ENCODE results near the gene DNAH9. TPM values are rescaled to one million over a fixed set of nuclear protein-coding genes. Genes with fewer than 3 reads are reported as not detected.
A peak's percentile ranks its signal among the peaks of the same experiment; 100 is the strongest.

Gene DNAH9, protein sequence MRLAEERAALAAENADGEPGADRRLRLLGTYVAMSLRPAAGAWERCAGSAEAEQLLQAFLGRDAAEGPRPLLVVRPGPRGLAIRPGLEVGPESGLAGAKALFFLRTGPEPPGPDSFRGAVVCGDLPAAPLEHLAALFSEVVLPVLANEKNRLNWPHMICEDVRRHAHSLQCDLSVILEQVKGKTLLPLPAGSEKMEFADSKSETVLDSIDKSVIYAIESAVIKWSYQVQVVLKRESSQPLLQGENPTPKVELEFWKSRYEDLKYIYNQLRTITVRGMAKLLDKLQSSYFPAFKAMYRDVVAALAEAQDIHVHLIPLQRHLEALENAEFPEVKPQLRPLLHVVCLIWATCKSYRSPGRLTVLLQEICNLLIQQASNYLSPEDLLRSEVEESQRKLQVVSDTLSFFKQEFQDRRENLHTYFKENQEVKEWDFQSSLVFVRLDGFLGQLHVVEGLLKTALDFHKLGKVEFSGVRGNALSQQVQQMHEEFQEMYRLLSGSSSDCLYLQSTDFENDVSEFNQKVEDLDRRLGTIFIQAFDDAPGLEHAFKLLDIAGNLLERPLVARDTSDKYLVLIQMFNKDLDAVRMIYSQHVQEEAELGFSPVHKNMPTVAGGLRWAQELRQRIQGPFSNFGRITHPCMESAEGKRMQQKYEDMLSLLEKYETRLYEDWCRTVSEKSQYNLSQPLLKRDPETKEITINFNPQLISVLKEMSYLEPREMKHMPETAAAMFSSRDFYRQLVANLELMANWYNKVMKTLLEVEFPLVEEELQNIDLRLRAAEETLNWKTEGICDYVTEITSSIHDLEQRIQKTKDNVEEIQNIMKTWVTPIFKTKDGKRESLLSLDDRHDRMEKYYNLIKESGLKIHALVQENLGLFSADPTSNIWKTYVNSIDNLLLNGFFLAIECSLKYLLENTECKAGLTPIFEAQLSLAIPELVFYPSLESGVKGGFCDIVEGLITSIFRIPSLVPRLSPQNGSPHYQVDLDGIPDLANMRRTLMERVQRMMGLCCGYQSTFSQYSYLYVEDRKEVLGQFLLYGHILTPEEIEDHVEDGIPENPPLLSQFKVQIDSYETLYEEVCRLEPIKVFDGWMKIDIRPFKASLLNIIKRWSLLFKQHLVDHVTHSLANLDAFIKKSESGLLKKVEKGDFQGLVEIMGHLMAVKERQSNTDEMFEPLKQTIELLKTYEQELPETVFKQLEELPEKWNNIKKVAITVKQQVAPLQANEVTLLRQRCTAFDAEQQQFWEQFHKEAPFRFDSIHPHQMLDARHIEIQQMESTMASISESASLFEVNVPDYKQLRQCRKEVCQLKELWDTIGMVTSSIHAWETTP (N-terminal part only)
- polyA plus RNA-seq (ENCODE audit: insufficient read length in 3 of 3): 1 to 10 TPM; 4.5 to 7.3 (median 5.0) TPM
- long read RNA-seq, donor 1, partial matches to known transcripts: 0 of 1 reads
- long read RNA-seq, donor 1, other reads (novel, unspliced or antisense): 0 of 1 reads
- long read RNA-seq, donor 2, partial matches to known transcripts: 0 of 1 reads
- long read RNA-seq, donor 2, other reads (novel, unspliced or antisense): 0 of 1 reads
- long read RNA-seq, donor 3, partial matches to known transcripts: 0 of 3 reads
- long read RNA-seq, donor 3, other reads (novel, unspliced or antisense): 0 of 3 reads
- long read RNA-seq, donor 4: 0 reads
- long read RNA-seq, donor 5: 0 reads
- long read RNA-seq, donor 6: 0 reads
- long read RNA-seq, donor 7, partial matches to known transcripts: 0 of 2 reads
- long read RNA-seq, donor 7, other reads (novel, unspliced or antisense): 0 of 2 reads
- long read RNA-seq, donor 8: 0 reads
- long read RNA-seq, donor 9: 0 reads
- long read RNA-seq, donor 10: 0 reads
- long read RNA-seq, donor 11, partial matches to known transcripts: 0 of 1 reads
- long read RNA-seq, donor 11, other reads (novel, unspliced or antisense): 0 of 1 reads
- long read RNA-seq, donor 12, partial matches to known transcripts: 0 of 2 reads
- long read RNA-seq, donor 12, other reads (novel, unspliced or antisense): 0 of 2 reads
- long read RNA-seq, donor 13, partial matches to known transcripts: 0 of 2 reads
- long read RNA-seq, donor 13, other reads (novel, unspliced or antisense): 0 of 2 reads
- long read RNA-seq, donor 14: 0 reads
- long read RNA-seq, donor 15: 0 reads
- long read RNA-seq, donor 16, partial matches to known transcripts: 0 of 2 reads
- long read RNA-seq, donor 16, other reads (novel, unspliced or antisense): 0 of 2 reads

DNA sequence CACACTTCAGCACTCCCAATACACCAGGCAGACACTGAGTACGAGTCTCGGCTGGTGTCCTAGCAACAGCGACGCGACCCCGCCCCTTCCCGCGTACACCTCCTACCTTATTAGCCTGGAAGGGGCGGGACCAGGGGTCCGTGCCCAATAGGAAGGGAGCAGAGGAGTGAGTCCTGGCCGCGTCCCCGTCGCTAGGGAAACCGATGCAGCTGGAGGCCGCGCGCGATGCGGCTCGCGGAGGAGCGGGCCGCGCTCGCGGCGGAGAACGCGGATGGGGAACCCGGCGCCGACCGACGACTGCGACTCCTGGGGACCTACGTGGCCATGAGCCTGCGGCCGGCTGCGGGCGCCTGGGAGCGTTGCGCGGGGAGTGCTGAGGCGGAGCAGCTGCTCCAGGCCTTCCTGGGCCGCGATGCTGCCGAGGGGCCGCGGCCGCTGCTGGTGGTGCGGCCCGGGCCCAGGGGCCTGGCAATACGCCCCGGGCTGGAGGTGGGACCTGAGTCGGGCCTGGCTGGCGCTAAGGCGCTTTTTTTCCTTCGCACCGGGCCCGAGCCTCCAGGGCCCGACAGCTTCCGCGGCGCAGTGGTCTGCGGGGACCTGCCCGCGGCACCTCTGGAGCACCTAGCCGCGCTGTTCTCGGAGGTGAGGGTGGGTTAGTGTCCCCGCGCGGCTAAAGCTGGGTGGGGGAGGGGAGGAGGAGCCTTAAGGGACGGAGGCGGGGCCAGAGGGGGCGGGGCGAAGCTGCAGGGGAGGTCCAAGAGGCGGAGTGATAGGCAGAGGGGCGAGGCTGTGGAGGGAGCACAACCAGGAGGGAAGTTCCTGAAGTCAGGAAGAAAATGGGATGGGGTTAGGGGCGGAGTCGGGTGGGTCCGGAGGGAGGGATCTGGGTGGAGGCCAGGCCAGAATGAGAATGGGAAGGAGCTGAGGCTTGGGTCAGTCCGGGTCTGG lies at the start of gene DNAH9:
Gene DNAH9 (plus strand): TSS at position 197 of the 948 bp plus-strand sequence. CDS start 29 bp downstream, at position 226.
- peak; percentile 97 for DNase-seq

DNA sequence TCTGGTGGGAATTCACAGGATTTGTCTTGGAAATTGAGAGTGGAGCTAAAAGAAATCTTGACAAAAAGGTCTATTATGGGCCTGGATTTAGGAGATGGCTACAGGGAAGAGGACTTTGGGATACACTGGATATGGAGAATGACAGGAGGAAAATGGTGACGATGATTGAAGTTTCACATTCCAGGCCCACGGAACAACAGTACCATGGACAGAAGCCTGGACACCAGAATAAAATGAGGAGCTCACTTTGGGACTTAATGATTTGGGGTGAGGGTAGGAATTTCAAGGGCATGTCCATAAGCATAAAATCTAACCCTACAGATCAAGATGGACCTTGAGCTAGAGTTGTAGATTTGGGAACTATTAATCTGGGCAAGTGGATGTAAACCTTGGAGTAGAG lies 47.8 kb upstream of the DNAH9 start:
- DNase-seq: no peak

DNA sequence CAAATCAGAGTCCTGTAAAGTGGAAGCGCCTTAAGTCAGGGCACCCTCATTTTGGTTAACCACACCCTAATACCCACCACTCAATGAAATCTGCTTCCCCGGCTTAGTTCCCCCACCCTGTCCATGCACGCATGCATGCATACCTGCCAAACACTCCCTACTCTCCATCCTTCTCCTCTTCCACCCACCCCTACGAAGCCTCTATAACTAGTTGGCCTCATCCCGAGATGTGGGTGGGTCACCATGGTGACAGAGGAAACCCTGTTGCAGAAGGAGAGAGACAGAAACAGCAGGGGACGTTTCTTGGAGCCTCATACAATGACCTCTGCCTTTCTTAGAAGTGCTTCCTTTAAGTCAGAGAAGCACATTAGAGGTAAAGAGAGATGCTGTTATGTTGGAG lies 46.8 kb upstream of the DNAH9 start:
- no peak for DNase-seq

DNA sequence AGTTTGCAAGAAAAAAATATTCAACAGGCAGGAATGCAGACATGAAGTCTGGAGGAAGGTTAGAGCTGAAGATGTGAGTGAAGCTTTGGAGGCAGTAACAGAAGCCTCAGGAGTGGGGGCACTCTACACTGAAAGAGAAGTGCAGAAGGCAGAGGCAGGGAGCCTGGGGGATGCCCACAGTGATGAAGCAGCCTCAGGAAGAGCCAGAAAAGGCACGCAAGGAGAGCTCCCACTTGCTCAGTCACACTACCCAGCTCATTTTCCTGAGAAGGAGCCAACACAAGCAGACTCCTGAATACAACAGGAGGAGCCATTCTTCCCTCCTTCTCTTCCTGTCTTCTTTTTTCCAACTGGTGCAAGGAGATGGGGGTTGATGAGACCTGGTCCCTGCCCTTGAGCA lies 45.1 kb upstream of the DNAH9 start:
- no peak for DNase-seq

DNA sequence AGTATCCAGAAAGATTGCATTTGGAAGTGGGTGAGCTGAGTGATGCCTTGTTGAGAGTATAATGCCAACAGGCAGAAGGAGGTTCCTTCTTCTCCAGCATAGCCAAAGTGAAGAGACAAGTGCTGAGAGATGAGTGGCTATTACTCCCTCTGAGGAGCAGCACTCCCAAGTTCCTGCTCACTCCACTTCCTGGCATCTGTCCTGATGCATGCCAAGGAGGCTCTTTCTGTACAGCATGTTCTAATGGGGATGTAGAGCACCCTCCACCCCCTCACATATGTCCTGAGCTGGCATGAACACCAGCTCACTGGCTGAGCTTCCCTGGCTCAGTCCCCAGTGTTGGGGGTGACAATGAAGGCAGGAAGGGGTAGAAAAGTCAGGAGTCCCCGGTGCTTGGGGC lies 44.2 kb upstream of the DNAH9 start:
- no peak for DNase-seq

DNA sequence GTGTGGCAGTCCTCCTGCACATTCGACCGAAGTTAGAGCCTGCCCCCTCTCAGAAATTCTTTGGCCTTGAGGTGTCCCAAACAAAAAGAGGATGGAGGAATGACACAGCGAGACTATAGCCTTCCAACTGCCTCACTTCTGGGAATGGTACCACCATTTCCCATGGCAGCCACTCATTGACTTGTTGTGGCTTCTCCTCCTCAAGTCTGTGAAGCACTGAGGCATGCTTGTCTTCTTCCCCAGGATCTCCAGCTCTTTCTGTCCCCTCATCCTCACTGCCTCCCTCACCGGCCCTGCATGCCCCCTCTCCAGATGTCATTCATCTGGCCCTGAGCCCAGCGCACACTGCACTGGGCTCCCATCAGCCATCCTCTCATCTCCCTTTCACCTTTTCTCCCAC lies 43.7 kb upstream of the DNAH9 start:
- no peak for DNase-seq

DNA sequence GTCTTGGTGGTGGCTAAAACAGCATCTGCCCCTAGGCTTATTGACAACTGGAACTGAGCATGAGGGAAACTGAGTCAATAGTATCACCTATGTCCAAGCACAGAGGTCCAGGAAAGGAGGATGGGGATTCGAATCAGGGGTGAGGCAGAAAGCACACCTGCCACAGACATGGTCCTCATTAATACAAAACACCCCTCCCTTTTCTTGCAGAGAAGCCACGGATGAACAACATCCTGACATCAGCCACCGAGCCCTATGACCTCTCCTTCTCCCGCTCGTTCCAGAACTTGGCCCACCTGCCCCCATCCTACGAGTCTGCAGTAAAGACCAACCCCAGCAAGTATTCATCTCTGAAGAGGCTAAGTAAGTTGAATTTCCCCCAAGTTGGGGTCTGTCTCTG lies 42.7 kb upstream of the DNAH9 start:
- DNase-seq: no peak

DNA sequence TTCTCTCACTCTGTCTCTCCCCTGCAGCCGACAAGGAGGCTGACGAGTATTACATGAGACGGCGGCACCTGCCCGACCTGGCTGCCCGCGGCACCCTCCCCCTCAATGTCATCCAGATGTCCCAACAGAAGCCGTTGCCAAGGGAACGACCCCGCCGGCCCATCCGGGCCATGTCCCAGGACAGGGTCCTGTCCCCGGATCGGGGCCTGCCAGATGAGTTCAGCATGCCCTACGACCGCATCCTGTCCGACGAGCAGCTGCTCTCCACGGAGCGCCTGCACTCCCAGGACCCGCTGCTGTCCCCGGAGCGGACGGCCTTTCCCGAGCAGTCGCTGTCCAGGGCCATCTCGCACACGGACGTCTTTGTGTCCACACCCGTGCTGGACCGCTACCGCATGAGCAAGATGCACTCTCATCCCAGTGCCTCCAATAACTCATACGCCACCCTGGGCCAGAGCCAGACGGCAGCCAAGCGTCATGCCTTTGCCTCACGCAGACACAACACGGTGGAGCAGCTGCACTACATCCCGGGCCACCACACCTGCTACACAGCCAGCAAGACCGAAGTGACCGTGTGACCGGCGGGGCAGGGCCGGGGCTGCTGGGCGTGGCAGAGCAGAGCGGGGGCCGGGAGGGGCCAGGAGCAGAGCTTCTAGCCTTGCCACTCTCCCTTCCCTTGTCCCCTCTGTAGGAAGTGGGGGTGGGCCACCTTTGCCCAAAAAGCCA lies 40.4 kb upstream of the DNAH9 start:
- no peak for DNase-seq

DNA sequence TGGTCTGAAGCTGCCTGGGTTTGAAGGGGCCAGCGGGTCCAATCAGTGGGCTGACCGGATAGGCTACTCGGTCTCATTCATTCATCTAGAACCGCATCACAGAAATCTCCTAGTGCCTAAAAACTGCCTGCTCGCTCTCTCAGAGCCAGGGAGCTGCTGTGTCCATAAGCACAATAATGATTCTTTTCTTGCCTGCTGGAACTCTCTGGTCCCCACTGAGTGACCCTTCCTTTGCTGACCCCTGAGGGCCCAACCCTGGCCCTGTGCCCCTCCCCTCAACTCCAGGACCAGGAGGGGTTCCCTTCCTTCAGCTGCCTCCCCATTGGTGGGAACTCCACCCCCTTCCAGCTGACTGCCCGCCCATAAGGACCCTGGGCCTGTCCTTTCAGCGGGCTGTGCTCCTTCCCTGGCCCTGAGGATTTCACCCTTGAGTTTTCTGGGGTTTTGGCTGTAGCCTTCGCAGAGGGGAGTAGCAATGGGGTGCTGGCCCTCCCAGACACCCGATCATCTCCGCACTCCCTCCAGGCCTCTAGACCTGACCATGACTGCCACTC lies 39.5 kb upstream of the DNAH9 start:
- no peak for DNase-seq

DNA sequence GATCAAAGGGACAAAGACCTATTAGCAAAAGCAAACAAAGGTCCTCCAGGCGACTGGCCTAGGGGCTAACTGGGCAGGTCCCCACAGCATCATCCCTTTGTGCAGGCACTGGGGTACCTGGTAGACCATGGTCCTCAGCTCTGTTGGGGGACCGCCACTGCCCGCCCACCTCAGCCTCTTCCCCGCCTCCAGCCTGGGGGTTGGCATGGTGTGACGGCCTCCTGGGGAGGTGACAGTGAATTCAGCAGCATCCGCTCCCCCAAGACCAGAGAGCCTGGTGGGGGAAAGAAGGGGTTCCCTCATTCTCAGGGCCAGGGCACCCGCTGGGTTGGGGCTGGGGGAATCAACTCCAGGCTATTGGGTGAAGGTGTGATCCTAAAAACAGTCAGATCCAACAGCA lies 38.7 kb upstream of the DNAH9 start:
- DNase-seq: no peak

DNA sequence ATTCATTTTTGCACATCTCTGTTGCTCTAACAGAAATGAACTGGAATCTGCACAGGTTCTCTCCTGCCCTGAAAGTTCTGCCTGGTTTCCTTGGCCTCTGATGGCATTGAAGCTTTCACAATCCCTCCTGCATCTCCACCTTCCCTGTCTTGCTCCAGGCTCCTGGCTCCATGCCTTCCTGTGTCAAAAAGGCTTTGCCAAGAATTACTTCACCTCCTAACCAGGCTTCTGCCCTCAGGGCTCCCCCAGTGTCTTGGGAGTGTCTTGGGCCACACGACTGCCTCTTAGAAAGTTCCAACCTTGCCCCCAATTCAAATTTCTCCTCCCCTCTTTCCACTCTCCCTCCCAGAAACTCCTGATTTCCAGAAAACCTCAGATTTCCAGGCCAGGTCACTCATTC lies 37.0 kb upstream of the DNAH9 start:
- DNase-seq: no peak

DNA sequence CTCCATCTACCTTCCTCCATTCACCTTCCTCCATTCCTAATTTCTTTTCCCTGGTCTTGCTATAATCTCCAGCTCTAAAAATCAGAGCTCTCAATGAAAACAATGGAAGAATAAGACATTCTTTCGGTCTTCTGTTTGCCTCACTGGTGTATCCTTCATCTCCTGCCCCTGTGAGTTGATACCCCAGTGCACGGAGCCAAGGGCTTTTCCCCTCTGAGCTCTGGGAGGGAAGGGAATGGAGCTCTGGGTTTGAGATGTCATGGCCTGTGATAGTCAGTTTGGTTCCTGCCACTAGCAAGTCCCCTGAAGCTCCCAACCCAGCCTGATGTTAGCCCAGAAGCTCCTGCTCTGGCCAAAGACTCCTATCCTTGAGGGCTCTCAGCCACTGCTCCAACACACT lies 36.6 kb upstream of the DNAH9 start:
- no peak for DNase-seq

DNA sequence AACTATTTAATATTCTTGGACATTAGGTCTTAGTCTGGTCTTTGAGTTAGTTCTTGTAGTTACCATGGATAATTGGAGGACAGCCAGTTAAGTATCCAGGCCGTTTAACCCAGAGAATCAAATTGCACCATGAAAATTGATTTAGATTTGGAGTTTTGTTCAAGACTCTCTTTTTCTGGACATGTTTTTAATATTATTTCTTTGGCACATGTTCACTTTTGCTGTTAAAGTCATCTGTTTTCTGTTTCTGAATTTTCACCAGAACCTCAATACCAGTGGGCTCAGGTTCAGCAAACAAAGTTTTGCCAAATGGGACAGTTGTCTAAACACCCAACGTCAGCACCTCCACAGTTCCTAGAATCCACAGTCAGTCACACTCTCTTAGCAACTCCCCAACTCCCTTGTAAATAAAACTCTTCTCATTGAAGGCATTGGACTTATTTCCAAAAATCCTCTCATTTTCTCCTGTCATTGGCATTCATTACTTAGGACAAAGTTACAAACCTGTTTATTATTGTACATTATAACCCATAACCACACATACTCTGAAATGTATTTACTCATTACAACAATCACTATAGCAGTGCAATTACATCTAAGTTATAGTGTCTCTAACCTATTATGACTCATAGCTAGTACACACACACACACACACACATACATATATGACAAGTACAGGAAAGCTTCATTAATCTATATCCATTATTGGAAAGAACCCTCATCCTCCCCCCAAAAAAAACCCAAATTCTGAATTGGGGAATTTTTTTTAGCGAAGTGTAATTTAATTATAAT lies 33.5 kb upstream of the DNAH9 start:
- DNase-seq: no peak

DNA sequence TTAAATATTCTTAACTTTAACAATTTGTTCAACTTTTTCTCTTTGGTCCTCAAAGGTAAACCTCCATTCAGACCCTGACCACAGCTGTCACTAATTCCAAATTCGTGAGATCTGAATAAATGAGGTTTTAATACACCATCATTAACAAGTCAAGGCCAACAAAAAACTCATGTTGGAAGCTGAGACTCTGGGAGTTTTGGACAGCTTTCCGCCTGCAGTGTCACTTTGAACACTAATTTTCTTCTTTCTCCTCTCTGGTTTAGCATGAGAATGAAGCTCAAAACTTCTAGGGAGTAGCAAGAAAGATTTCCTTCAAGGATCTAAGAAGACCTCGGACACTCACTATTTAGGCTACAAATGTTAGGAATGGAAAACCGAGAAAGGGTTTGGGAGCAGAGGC lies 32.7 kb upstream of the DNAH9 start:
- no peak for DNase-seq

DNA sequence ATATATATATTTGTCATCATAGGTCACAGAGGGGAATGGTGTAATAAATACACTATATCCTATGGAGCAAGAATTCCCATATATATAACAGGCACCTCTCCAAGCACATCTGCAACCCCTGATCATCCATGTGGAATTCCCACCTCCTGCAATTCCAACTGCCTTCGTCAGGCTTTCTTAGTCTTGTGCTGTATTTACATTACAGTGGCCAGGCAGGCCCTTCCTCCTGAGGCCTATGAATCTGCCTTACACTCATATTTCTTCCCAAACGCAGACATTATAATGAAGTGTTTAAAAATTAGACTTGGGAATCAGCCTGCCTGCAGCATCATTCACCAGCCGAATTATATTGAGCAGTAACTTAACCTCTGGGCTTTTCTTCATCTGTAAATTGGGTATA lies 19.3 kb upstream of the DNAH9 start:
- DNase-seq: no peak

DNA sequence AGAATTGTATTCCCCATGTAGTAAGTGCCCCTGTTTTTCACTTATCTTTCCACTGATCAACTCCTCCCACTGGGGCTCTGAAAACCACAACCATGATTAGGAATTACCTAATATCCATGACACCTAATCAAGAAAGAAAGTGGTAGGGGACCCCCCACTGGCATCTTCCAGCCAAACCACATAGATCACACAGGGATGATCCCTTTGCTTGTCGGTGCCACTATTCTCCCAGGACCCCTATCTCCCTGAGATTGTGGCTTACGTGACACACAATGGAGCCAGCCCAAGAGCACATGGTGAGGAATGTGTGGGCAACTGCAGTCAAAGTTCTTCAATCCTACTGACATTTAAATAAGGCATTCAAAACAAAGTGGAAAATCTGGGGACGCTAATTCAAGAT lies 17.6 kb upstream of the DNAH9 start:
- no peak for DNase-seq

DNA sequence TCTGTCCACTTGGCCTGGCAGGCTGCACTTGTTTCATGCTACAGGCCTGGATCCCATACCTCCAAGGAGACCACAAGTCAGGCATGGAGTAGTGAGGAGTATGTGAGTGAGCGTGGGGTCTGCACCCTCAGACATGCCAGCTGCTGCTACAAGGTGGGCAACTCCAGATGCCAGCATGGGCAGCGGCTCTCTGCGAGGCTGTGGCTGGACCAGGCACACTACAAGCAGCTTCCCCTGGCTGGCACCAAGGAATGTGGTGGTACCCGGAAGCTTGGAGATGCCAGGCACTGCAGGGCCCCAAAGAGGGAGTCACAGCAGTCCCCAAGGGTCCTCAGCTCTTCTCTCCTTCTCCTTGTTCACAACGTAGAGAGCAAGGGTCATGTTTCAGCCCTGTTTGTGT lies 16.1 kb upstream of the DNAH9 start:
- DNase-seq: no peak
